Measurements from ENCODE around the gene PLEKHD1. TPM values are rescaled to one million over a fixed set of nuclear protein-coding genes. Genes with fewer than 3 reads are reported as not detected.

The PLEKHD1 gene
- total RNA-seq, 4 donors from 2014 or later = 0.14 to 0.16 TPM; not detected in 2

GRCh38 chr14:69561893-69562292 lies 77.4 kb downstream of the PLEKHD1 start:
- intact Hi-C loops (cut with DNase I; ENCODE audit: low total_unique reads) = no loop called here
- H3K9me3 ChIP-seq = no peaks in the 10 kb centered on the region
- H3K4me3 ChIP-seq = no peak overlapping the region
- in situ Hi-C loops (cut with MboI; ENCODE audit: low pct_ligation_motif_present in 1 of 4, low pct_unique_long_range_greater_than_20kb in 1 of 4, low sequenced_read_pairs in 3 of 4) = no loop called here
- TF ChIP-seq EP300 (IDR thresholded peaks at IDR 0.05; ENCODE audit: low read depth) (no peak), POLR2AphosphoS5 (IDR thresholded peaks at IDR 0.05) (no peak), POLR2A (IDR thresholded peaks at IDR 0.05) (no peak)
- peaks cover 64% of the 10 kb centered on the region for H3K27me3 ChIP-seq
- no peak for DNase-seq
- no peaks in the 10 kb centered on the region for H3K4me1 ChIP-seq
- H3K27ac ChIP-seq = no peak overlapping the region
- no peaks in the 10 kb centered on the region for H3K36me3 ChIP-seq

GRCh38 chr14:69567563-69567962 lies 83.0 kb downstream of the PLEKHD1 start:
- 77 to 90% methylated on average over 2 to 5 of the region's 5 CpGs for WGBS, 2 donors (ENCODE audit: low coverage in 1 of 2)
- intact Hi-C loops (cut with DNase I; ENCODE audit: low total_unique reads) = no loop called here
- no peak for TF ChIP-seq POLR2AphosphoS5 (IDR thresholded peaks at IDR 0.05)
- TF ChIP-seq POLR2A (IDR thresholded peaks at IDR 0.05) = no peak
- no peak for TF ChIP-seq EP300 (IDR thresholded peaks at IDR 0.05; ENCODE audit: low read depth)
- no peak for TF ChIP-seq CTCF (IDR thresholded peaks at IDR 0.05)

GRCh38 chr14:69569859-69570258 lies 85.3 kb downstream of the PLEKHD1 start:
- Histone ChIP-seq H3K9me3 (no peaks in the 10 kb centered on the region), H3K27ac (no peak overlapping the region), H3K36me3 (no peaks in the 10 kb centered on the region), H3K4me1 (peaks cover 8 to 33% (median 27%) of the 10 kb centered on the region in 4 donors), H3K4me3 (no peak overlapping the region), H3K27me3 (peaks cover 98% of the 10 kb centered on the region)
- TF ChIP-seq POLR2A (IDR thresholded peaks at IDR 0.05) (no peak), POLR2AphosphoS5 (IDR thresholded peaks at IDR 0.05) (no peak), EP300 (IDR thresholded peaks at IDR 0.05; ENCODE audit: low read depth) (no peak), CTCF (IDR thresholded peaks at IDR 0.05) (no peak)
- in situ Hi-C loops (cut with MboI; ENCODE audit: low pct_ligation_motif_present in 1 of 4, low pct_unique_long_range_greater_than_20kb in 1 of 4, low sequenced_read_pairs in 3 of 4) (no loop called here), intact Hi-C loops (cut with DNase I; ENCODE audit: low total_unique reads) (no loop called here)
- WGBS, 2 donors (ENCODE audit: low coverage in 1 of 2) = 50 to 73% methylated on average over 1 to 2 of the region's 2 CpGs
- DNase-seq = no peak

More at GRCh38 chr14:69567563-69567962, 83.0 kb downstream of the PLEKHD1 start:
- Histone ChIP-seq H3K27ac (no peak overlapping the region), H3K4me3 (no peak overlapping the region), H3K9me3 (no peaks in the 10 kb centered on the region), H3K4me1 (peaks cover 0 to 13% (median 12%) of the 10 kb centered on the region in 4 donors), H3K27me3 (peaks cover 85% of the 10 kb centered on the region), H3K36me3 (no peaks in the 10 kb centered on the region)
- DNase-seq = no peak
- in situ Hi-C loops (cut with MboI; ENCODE audit: low pct_ligation_motif_present in 1 of 4, low pct_unique_long_range_greater_than_20kb in 1 of 4, low sequenced_read_pairs in 3 of 4) = no loop called here

GRCh38 chr14:69570836-69571330 lies 86.4 kb downstream of the PLEKHD1 start:
- Histone ChIP-seq H3K27me3 (peaks cover 99% of the 10 kb centered on the region), H3K4me1 (peaks cover 9 to 36% (median 28%) of the 10 kb centered on the region in 4 donors), H3K36me3 (no peaks in the 10 kb centered on the region), H3K9me3 (no peaks in the 10 kb centered on the region), H3K4me3 (no peak overlapping the region), H3K27ac (no peak overlapping the region)
- DNase-seq = no peak
- TF ChIP-seq POLR2AphosphoS5 (IDR thresholded peaks at IDR 0.05) (no peak), EP300 (IDR thresholded peaks at IDR 0.05; ENCODE audit: low read depth) (no peak), POLR2A (IDR thresholded peaks at IDR 0.05) (no peak), CTCF (IDR thresholded peaks at IDR 0.05) (no peak)
- intact Hi-C loops (cut with DNase I; ENCODE audit: low total_unique reads) = no loop called here
- WGBS, 2 donors (ENCODE audit: low coverage in 1 of 2) = 79% methylated on average over 7 of the region's 7 CpGs; no CpG with 5 or more reads in 1 of the 2 donors
- in situ Hi-C loops (cut with MboI; ENCODE audit: low pct_ligation_motif_present in 1 of 4, low pct_unique_long_range_greater_than_20kb in 1 of 4, low sequenced_read_pairs in 3 of 4) = no loop called here

All from transverse colon (tissue), 4 donors.